Measurements from ENCODE around the gene ZFYVE9.

GRCh38 chr1:52367272-52367671, 225.4 kb downstream of the ZFYVE9 start:
- no peak for TF ChIP-seq POLR2AphosphoS5 (IDR thresholded peaks at IDR 0.05; ENCODE audit: borderline replicate concordance, low read depth, low read length)
- TF ChIP-seq EZH2 (IDR thresholded peaks at IDR 0.05), result no peak
